ENCODE measurements around the gene SMIM22. TPM values are rescaled to one million over a fixed set of nuclear protein-coding genes. Genes with fewer than 3 reads are reported as not detected.

SMIM22 gene
- total and polyA plus RNA-seq, 2 donors (not counting 3 experiments of a cell fraction or from before 2014, with no cell fraction given), result not detected

- Histone ChIP-seq H3K4me2 (ENCODE audit: insufficient read depth, low read length) (no peak overlapping the region), H3K9me3 (replicated peaks; ENCODE audit: control insufficient read depth, insufficient read depth, low read length) (no peaks in the 10 kb centered on the region), H4K20me1 (replicated peaks; ENCODE audit: control insufficient read depth, extremely low read depth, insufficient read depth, low read length) (no peaks in the 10 kb centered on the region), H3K9me1 (replicated peaks; ENCODE audit: control insufficient read depth, extremely low read depth, insufficient read depth, low read length) (no peaks in the 10 kb centered on the region), H3K36me3 (ENCODE audit: control insufficient read depth in 2 of 2, extremely low read depth in 1 of 2, insufficient read depth in 2 of 2, low read length in 2 of 2) (peaks cover 32 to 53% of the 10 kb centered on the region in 2 experiments), H3K4me3 (replicated peaks in 1 of 3; ENCODE audit: insufficient read depth in 1 of 3, low read depth in 1 of 3, low read length in 3 of 3) (no peak overlapping the region), H2AFZ (ENCODE audit: low read depth, low read length) (no peak overlapping the region), H3K79me2 (ENCODE audit: control insufficient read depth, insufficient read depth, low read length) (no peaks in the 10 kb centered on the region), H3K27me3 (ENCODE audit: control insufficient read depth in 2 of 2, insufficient read depth in 2 of 2, low read length in 2 of 2) (no peaks in the 10 kb centered on the region), H3K27ac (ENCODE audit: insufficient read depth, low read depth, low read length) (no peak overlapping the region), H3K4me1 (ENCODE audit: control insufficient read depth, extremely low read depth, insufficient read depth, low read length) (no peaks in the 10 kb centered on the region), H3K9ac (replicated peaks; ENCODE audit: extremely low read depth, insufficient read depth, low read length) (no peak overlapping the region)
- no TSS peak for BruUV-seq (replicated peaks)
- dilution Hi-C loops (cut with MboI; ENCODE audit: extremely low pct_ligation_motif_present, low sequenced_read_pairs) (no loop called here), intact Hi-C loops (cut with micrococcal nuclease) (no loop called here)
- no peak for TF ChIP-seq JUN (IDR thresholded peaks at IDR 0.05; ENCODE audit: borderline replicate concordance, insufficient read depth, insufficient read length, low read depth)
- no peak for TF ChIP-seq GATA2 (IDR thresholded peaks at IDR 0.05; ENCODE audit: insufficient read depth, insufficient read length, low read depth, low read length)
- TF ChIP-seq MAX (IDR thresholded peaks at IDR 0.05; ENCODE audit: insufficient read depth, insufficient read length), result no peak
- TF ChIP-seq EZH2 (IDR thresholded peaks at IDR 0.05; ENCODE audit: borderline replicate concordance, low read depth, low read length, severe bottlenecking), result no peak
- TF ChIP-seq FOS (IDR thresholded peaks at IDR 0.05; ENCODE audit: borderline replicate concordance, insufficient read depth, low read length), result no peak
- TF ChIP-seq CTCF (IDR thresholded peaks at IDR 0.05; ENCODE audit: extremely low read depth in 1 of 2, insufficient read depth in 1 of 2, low read depth in 1 of 2, low read length in 2 of 2), result no peak
- TF ChIP-seq POLR2A (IDR thresholded peaks at IDR 0.05; ENCODE audit: low read depth, low read length), result no peak
- TF ChIP-seq MYC (IDR thresholded peaks at IDR 0.05; ENCODE audit: low read depth, low read length), result no peak
- TF ChIP-seq POLR2AphosphoS5 (IDR thresholded peaks at IDR 0.05; ENCODE audit: insufficient read depth, low read depth, low read length), result no peak
- ChIA-PET CTCF (no interaction called here), POLR2A (no interaction called here)
- FAIRE-seq (no peak), DNase-seq (ENCODE audit: low read depth, low spot score) (no peak)
Measured at GRCh38 chr16:4825196-4825595, 30.0 kb downstream of the SMIM22 start.

Data from endothelial cell of umbilical vein (primary cell).